ENCODE data around the gene SDK2. TPM values are rescaled to one million over a fixed set of nuclear protein-coding genes. Genes with fewer than 3 reads are reported as not detected.
A peak's percentile ranks its signal among the peaks of the same experiment; 100 is the strongest.

Gene SDK2
- total and polyA plus RNA-seq, 2 of the 8 experiments (the other 6 are each of a cell fraction or from before 2014, with no cell fraction given), result 3.9 to 4.1 TPM

DNA sequence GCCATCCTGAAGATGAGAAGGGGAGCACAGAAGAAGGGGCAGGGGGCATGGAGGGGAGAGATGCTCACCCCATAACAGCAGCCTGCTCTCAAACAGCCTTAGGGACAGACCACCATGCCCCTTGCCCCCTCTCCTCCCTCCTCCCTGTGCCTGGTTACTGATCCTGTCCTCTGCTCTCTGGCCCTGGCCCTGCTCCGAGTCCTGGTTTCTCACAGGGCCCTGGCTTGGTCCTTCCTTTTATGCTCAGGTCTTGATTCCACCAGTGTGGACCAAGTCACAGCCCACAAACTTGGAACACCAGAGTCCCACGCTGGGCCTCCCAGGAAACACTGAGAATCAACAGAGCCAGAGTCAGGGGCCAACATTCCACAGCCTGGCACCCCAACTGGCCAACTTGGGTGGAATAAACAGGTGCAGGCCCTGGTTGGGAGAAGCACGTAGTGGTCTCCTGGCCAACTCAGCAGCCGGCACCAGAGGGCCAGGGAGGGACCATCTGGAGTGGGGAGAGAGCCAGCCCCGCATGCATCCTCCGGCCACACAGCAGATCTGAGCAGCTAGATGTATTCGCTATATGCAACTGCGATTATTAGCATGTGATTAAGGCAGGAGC lies 287.6 kb downstream of the SDK2 start:
- CTCF ChIA-PET (ENCODE audit: partially characterized antibody), result interaction anchor here (1.2 to 3.0 kb wide), 7 partner anchors 9 to 100 kb away, joined by 4 to 11 read pairs (median 7); partner anchors contain the start of gene CDC42EP4
- Histone ChIP-seq H2BK15ac (ENCODE audit: low read length) (no peak overlapping the region; the same call in 1 of the 2 replicates), H3K14ac (ENCODE audit: insufficient read length) (no peak overlapping the region), H2AFZ (ENCODE audit: low read length) (no peak overlapping the region), H2BK5ac (ENCODE audit: low read depth, low read length) (no peak overlapping the region), H4K20me1 (replicated peaks in 1 of 2; ENCODE audit: control insufficient read depth in 1 of 2, insufficient read depth in 2 of 2, low read length in 2 of 2) (no peaks in the 10 kb centered on the region), H3K23ac (ENCODE audit: insufficient read length) (no peak overlapping the region), H3K27me3 (replicated peaks in 1 of 4; ENCODE audit: control insufficient read depth in 3 of 4, extremely low read depth in 1 of 4, insufficient read depth in 3 of 4, low read length in 3 of 4) (no peaks in the 10 kb centered on the region), H3K4ac (replicated peaks; ENCODE audit: insufficient read length, low read depth, low read length) (no peak overlapping the region), H3K4me1 (replicated peaks in 1 of 4; ENCODE audit: control insufficient read depth in 3 of 4, insufficient read depth in 4 of 4, low read length in 3 of 4) (peaks cover 4 to 23% (median 18%) of the 10 kb centered on the region in 4 experiments), H3K9ac (replicated peaks in 1 of 4; ENCODE audit: extremely low read depth in 1 of 4, low read depth in 3 of 4, low read length in 3 of 4) (no peak overlapping the region), H3K4me3 (ENCODE audit: extremely low read depth in 1 of 4, insufficient read depth in 2 of 4, low read depth in 3 of 4, low read length in 4 of 4) (no peak overlapping the region), H3K9me3 (ENCODE audit: insufficient read depth in 2 of 2, low read depth in 1 of 2, low read length in 1 of 2) (no peaks in the 10 kb centered on the region), H3K23me2 (ENCODE audit: low read depth, low read length) (peaks cover 2% of the 10 kb centered on the region; the same call in 1 of the 2 replicates), H3K27ac (ENCODE audit: low read depth, low read length) (no peak overlapping the region), H3K56ac (replicated peaks; ENCODE audit: insufficient read length, low read depth, low read length) (no peak overlapping the region), H2AK5ac (ENCODE audit: low read depth, low read length) (no peak overlapping the region), H3K79me1 (ENCODE audit: low read depth, low read length) (no peaks in the 10 kb centered on the region), H4K8ac (ENCODE audit: extremely low read depth, insufficient read depth, low read length) (no peak overlapping the region), H2BK20ac (ENCODE audit: low read length) (no peak overlapping the region), H3K79me2 (ENCODE audit: control insufficient read depth in 1 of 2, insufficient read depth in 2 of 2, low read length in 2 of 2) (no peaks in the 10 kb centered on the region), H3K4me2 (ENCODE audit: insufficient read depth in 1 of 2, low read depth in 2 of 2, low read length in 2 of 2) (no peak overlapping the region), H3K36me3 (ENCODE audit: control insufficient read depth in 2 of 4, insufficient read depth in 4 of 4, low read length in 3 of 4) (no peaks in the 10 kb centered on the region), H2BK120ac (replicated peaks; ENCODE audit: low read depth, low read length) (no peak overlapping the region), H3K18ac (ENCODE audit: extremely low read depth, low read length) (no peak overlapping the region), H2BK12ac (ENCODE audit: low read depth, low read length) (peak overlapping the region; percentile 68; the same call in 1 of the 2 replicates), H4K5ac (ENCODE audit: insufficient read length, low read depth, low read length) (no peak overlapping the region), H4K91ac (replicated peaks; ENCODE audit: insufficient read length, low read length) (no peak overlapping the region)
- POLR2A ChIA-PET (ENCODE audit: partially characterized antibody), result interaction anchor here (1.3 to 2.3 kb wide), 4 partner anchors 14 to 100 kb away, joined by 3 to 10 read pairs (median 6); partner anchors contain the start of gene CDC42EP4
- FAIRE-seq (no peak), DNase-seq (ENCODE audit: low read depth in 1 of 2, low spot score in 2 of 2) (no peak)
- WGBS, 2 experiments (ENCODE audit: extremely low coverage in 1 of 2, insufficient coverage in 1 of 2, insufficient read length in 1 of 2, insufficient replicate concordance in 2 of 2, low coverage in 1 of 2, low lambda C conversion rate in 2 of 2, missing lambda C conversion rate in 1 of 2), result 89% methylated on average over 8 of the region's 8 CpGs; no CpG with 5 or more reads in 1 of the 2 experiments
- TF ChIP-seq SAP30 (IDR thresholded peaks at IDR 0.05; ENCODE audit: insufficient read depth, insufficient replicate concordance, low read length), result no peak
- TF ChIP-seq, protein P1, sequence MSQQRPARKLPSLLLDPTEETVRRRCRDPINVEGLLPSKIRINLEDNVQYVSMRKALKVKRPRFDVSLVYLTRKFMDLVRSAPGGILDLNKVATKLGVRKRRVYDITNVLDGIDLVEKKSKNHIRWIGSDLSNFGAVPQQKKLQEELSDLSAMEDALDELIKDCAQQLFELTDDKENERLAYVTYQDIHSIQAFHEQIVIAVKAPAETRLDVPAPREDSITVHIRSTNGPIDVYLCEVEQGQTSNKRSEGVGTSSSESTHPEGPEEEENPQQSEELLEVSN (IDR thresholded peaks at IDR 0.05), result no peak
